Measurements from ENCODE around the gene AFTPH.

The AFTPH gene

DNA sequence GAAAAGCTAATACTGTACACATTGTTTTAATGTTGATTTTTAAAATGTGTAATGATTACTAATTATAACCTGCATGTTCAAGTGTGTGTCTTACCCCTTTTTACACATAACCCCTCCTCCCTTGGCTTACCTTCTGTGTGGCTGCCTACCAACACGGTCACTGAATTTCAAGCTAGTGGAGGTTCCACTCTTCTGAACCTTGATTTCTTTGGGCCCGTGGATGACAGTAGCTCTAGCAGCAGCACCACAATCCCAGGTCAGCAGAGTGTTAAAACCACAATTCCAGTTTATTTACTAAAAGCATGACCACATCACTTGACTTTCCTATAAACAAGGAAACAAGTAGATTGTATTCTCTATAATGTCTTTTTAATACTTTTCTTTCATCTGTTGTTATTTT, 56.9 kb downstream of the AFTPH start:
- POLR2A ChIA-PET, result interaction anchor here (0.6 kb wide), 1 partner anchor 207 kb away, joined by 3 read pairs; no protein-coding TSS in a partner anchor
- DNase-seq (ENCODE audit: low read depth, low spot score), result no peak
- TF ChIP-seq, protein P1, sequence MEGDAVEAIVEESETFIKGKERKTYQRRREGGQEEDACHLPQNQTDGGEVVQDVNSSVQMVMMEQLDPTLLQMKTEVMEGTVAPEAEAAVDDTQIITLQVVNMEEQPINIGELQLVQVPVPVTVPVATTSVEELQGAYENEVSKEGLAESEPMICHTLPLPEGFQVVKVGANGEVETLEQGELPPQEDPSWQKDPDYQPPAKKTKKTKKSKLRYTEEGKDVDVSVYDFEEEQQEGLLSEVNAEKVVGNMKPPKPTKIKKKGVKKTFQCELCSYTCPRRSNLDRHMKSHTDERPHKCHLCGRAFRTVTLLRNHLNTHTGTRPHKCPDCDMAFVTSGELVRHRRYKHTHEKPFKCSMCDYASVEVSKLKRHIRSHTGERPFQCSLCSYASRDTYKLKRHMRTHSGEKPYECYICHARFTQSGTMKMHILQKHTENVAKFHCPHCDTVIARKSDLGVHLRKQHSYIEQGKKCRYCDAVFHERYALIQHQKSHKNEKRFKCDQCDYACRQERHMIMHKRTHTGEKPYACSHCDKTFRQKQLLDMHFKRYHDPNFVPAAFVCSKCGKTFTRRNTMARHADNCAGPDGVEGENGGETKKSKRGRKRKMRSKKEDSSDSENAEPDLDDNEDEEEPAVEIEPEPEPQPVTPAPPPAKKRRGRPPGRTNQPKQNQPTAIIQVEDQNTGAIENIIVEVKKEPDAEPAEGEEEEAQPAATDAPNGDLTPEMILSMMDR (IDR thresholded peaks at IDR 0.05; ENCODE audit: insufficient read depth, low read length, missing control alignments), result no peak
- H3K4me3 ChIP-seq (ENCODE audit: low read depth, low read length), result no peak overlapping the region
- CTCF ChIA-PET, result interaction anchor here (1.0 to 7.5 kb wide), 11 partner anchors 8 to 292 kb away, joined by 3 to 91 read pairs (median 5); no protein-coding TSS in a partner anchor

DNA sequence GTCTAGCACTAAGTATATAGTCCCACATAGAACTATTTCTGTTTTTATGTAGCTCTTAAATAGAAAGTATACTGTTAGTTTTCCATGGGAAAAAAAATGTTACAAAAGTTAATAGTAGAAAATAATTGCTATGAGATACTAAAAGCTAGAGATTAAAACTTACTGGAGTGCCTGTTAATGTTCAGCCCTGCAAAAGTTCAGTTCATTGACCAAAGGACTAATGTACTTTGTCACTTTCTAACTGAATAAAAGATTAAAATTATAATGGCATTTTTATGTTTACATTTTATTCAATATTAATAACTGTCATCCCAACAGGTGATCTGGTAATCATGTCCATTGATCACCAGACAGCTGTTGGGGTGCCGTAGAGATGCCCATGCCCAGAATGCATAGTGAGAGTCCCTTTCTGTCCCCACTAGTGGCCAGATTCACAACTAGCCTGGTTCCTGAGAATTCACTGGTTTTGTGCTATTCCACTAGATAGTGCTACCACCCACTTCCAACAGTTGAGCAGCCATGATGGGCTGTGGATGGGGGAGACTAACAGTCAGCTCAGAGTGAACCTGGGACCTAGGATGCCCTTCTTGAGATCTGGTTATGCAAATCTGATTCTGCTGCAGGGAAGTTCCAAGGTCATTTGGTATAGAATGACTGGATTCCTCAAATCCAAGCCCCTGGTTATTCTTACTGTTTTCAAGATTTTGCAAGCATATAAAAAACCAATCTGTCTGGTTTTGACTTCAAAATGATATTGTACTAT, 57.8 kb downstream of the AFTPH start:
- no peak overlapping the region for H3K4me3 ChIP-seq (ENCODE audit: low read depth, low read length)
- no peak for DNase-seq (ENCODE audit: low read depth, low spot score)
- CTCF ChIA-PET, result interaction anchor here (0.9 to 7.5 kb wide), 18 partner anchors 9 to 334 kb away, joined by 3 to 91 read pairs (median 5); no protein-coding TSS in a partner anchor
- POLR2A ChIA-PET, result no interaction called here
- TF ChIP-seq, protein P1 (IDR thresholded peaks at IDR 0.05; ENCODE audit: insufficient read depth, low read length, missing control alignments), result no peak

DNA sequence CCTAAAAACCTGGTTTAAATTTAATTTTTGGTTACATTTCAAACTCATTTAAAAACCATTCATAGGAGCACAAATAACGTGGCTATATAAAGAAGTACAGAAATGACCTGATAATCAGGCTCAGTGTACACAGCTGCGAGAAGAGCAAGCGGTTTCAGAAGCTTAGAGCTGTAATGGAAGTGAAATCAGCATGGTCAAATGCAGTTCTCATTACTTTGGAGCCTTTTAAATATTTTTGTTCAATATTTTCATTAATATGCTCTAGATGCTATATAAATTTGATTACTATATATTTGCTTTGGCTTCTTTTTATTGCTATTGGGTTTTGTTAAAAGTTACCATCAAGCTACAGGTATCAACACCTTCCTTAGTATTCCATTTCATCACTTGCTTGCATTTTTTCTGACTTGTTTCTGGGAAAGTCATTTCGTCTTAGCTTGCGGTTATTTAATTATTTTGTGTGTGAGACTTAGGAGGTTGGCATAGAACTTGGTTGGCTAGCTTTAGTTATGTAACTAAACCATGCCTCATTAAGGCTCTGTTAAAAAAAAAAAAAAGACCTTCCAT, 58.7 kb downstream of the AFTPH start:
- H3K4me3 ChIP-seq (ENCODE audit: low read depth, low read length), result no peak overlapping the region
- TF ChIP-seq, protein P1 (IDR thresholded peaks at IDR 0.05; ENCODE audit: insufficient read depth, low read length, missing control alignments), result no peak
- ChIA-PET POLR2A (no interaction called here), CTCF (interaction anchor here (0.6 to 7.5 kb wide), 15 partner anchors 11 to 333 kb away, joined by 3 to 91 read pairs (median 4); no protein-coding TSS in a partner anchor)
- no peak for DNase-seq (ENCODE audit: low read depth, low spot score)

DNA sequence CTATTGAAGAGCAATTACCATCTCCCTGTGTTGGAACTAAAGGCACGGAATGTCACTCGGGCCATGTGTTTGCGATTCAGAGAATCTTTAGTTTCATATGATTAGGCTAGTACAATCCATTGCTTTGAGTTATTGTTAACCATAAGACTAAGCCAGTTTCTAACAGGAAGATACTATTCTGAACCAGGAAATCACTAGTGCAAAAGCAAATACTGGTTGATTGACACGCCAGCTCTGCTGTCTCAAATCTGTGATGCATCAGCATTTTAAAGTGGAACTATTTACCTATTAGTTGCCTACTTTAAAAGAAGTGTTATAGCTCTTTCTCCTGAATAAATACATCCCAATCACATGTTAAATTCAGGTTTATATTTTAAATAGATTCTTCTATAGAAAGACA, 61.9 kb downstream of the AFTPH start:
- DNase-seq (ENCODE audit: low read depth, low spot score), result no peak
- H3K4me3 ChIP-seq (ENCODE audit: low read depth, low read length), result no peak overlapping the region
- CTCF ChIA-PET, result interaction anchor here (0.7 to 7.5 kb wide), 37 partner anchors 10 to 454 kb away, joined by 3 to 91 read pairs (median 5); partner anchors contain the start of genes AFTPH and SERTAD2
- TF ChIP-seq, protein P1 (IDR thresholded peaks at IDR 0.05; ENCODE audit: insufficient read depth, low read length, missing control alignments), result no peak
- POLR2A ChIA-PET, result no interaction called here

DNA sequence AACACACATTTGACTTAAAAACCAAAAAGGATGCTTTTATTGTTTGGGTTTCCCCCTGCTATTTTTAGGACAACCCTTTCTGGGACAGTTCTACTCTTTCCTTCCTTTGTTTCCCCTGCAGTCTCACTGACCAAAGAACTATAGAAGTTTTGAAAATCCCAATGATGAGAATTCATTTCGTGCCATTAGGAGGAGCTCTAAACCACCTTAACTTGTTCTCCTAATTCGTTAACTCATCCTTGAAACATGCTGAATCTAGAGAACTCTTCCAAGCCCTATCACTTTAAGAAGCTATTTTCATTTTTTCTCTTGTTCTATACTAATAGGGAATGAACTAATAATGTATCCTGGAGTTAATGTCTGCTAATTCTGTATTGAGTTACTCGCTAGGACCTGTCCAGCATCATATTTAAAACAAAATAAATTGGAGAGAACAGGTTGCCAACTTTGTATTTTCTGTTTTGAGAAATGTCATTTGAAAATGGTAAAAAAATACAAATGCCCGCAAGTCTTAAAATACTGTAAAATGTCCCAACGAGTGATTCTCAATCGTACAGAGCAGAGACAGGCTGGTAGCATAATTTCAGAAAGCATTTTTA, 62.9 kb downstream of the AFTPH start:
- no peak overlapping the region for H3K4me3 ChIP-seq (ENCODE audit: low read depth, low read length)
- TF ChIP-seq, protein P1 (IDR thresholded peaks at IDR 0.05; ENCODE audit: insufficient read depth, low read length, missing control alignments), result peak; percentile 62
- POLR2A ChIA-PET, result interaction anchor here (0.5 to 0.7 kb wide), 2 partner anchors 251 to 402 kb away, joined by 3 read pairs; partner anchors contain the start of gene SLC1A4
- DNase-seq (ENCODE audit: low read depth, low spot score), result peak; percentile 17
- CTCF ChIA-PET, result interaction anchor here (0.7 to 7.5 kb wide), 50 partner anchors 11 to 453 kb away, joined by 3 to 91 read pairs (median 5); partner anchors contain the start of genes AFTPH and SERTAD2

All from AG04449 (cell line).